Inflammatory macrophage treated with lipopolysaccharide for 4 hours (primary cell): ENCODE results near the gene PTF1A.

Experiments used
- DNase-seq: peaks from one replicate; pipeline ENCODE4 v3.0.0-alpha.2; 2020

Gene PTF1A

DNA sequence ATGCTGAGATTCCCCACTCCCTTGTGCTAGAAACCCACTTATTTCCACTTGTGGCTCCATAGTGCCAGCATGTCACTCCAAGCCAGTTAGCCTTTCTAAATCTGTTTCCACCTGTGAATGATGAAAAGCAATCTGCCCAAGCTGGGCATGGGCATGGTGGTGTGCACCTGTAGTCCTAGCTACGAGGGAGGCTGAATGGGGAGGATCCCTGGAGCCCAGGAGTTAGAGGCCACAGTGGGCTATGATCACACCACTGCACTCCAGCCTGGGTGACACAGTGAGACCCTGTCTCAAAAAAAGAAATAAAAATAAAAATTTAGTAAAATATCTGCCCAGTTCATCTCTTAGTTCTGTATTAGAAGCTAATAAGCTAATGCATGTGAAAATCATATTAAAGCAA, 5.0 kb upstream of the PTF1A start:
- no peak for DNase-seq

GRCh38 chr10:23189024-23189423, 3.1 kb upstream of the PTF1A start:
- DNase-seq: no peak

- DNase-seq: no peak
These were observed 994 bp upstream of the PTF1A start for GRCh38 chr10:23190872-23191763.

DNA sequence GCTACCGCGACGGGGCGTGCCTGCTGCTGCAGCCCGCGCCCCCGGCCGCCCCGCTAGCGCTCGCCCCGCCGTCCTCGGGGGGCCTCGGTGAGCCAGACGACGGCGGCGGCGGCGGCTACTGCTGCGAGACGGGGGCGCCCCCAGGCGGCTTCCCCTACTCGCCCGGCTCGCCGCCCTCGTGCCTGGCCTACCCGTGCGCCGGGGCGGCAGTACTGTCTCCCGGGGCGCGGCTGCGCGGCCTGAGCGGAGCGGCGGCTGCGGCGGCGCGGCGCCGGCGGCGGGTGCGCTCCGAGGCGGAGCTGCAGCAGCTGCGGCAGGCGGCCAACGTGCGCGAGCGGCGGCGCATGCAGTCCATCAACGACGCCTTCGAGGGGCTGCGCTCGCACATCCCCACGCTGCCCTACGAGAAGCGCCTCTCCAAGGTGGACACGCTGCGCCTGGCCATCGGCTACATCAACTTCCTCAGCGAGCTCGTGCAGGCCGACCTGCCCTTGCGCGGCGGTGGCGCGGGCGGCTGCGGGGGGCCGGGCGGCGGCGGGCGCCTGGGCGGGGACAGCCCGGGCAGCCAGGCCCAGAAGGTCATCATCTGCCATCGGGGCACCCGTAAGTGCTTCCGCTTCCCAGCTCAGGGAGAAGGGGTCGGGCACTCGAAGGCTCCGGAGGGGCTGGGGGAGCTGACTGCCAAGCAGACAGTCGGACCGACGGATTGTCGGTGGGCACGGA, 761 bp downstream of the PTF1A start:
- DNase-seq: no peak

DNA sequence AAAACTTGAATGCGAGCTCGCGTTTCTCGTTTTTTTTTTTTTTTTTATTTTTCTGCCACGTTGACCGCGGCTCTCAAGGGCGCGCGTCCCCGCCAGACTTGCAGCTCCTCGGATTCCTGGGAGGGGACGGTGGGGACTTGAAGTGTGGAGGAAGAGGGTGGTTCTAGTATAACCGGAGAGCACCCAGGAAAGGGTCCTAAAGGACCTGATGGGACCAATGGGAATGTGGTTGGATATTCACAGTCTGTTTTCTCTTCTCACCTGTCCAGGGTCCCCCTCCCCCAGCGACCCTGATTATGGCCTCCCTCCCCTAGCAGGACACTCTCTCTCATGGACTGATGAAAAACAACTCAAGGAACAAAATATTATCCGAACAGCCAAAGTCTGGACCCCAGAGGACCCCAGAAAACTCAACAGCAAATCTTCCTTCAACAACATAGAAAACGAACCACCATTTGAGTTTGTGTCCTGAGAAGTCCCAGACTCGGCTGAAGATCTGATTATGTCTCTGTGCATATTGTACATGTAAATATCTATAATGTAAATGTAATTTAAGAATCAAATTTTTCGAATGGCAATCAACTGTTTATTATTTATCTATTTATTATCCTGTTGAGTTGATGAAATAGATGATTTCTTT, 1.4 kb downstream of the PTF1A start:
- no peak for DNase-seq

- DNase-seq: no peak
These were observed 2.4 kb downstream of the PTF1A start for GRCh38 chr10:23194471-23194965.

DNA sequence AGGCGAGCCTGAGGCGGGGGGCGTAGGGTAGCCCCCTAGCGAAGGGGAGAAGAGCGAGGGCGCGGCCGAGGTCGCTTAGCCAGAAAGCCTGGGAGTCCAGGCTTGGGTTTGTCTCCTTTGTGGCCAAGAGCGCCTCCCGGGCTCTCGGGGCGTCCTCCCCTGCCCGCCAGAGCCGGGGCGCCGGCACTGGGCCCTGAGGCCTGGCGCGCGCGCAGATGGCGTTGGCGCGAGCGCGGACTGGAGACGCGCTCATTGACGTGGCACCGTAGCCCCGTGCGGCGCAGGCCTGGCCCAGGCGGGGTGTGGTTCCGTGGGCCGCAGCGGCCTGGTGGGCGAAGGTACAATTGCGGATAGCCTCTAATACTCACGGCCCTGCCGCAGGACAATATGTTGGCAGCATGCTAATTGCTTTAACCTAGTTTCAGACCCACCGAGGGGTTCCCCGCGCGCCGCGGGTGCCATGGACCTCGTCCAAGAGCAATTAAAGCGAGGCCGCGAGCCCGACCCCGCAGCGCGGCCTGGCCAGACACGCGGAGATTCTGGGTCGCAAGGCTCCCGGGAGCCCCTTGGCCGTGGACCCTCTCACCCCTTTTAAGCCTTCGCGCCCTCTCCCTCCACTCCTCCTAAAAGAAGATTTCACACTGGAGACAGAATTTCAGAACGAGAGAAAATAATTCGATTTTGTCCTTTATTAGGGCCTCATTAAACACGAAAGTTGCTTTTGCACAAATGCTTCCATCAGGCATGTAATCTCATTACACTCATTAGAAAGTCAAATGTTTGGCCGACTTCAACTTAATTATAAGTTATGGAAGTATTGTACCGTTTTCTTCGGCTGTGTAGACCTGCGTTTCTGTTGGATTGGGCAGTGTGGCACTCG, 3.1 kb downstream of the PTF1A start:
- DNase-seq: no peak

GRCh38 chr10:23195846-23196600, 3.9 kb downstream of the PTF1A start:
- DNase-seq: no peak

DNA sequence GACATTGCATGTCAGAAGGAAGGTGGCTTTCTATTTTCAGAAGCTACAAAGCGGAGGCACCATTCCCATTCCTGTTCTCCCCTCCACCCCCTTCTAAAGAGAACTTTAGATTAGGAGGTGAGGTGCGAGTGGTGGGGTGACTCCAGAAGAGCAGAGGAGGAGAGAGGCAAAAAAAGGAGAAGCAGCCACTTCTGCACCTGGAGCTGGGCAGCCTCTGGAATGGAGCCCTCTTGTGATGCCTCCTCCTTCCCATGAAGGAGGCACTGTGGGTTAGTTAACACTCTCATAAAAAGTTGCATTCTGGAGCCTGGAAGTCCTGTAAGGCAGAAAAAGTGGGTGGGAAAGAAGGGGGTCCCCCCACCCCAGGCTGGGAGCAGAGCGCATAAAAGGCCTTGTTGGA, 4.8 kb downstream of the PTF1A start:
- DNase-seq: no peak

DNA sequence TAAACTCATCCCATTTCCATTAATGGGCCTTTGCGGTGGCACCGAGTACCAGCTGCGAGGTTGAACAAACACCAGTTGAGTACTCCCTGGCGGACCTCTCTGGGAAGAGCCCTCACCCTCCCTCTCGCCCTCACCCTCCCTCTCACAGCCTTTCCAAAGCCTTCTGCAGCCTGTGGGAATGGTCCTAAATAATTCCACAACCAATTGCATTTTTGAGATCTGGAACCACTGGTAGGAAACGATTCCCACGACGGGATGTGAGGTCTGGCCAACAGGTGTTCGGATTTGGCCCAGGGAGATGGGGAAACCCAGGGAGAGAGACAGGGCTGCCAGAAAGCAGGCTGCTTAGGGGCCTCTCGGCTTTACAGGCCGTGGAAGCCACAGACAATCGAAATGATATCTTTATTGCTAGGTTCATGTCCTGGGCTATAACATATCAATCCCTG, 5.3 kb downstream of the PTF1A start:
- DNase-seq: no peak

GRCh38 chr10:23198610-23198939, 6.5 kb downstream of the PTF1A start:
- no peak for DNase-seq

- DNase-seq: no peak
These were observed 7.0 kb downstream of the PTF1A start for GRCh38 chr10:23198940-23199767.

DNA sequence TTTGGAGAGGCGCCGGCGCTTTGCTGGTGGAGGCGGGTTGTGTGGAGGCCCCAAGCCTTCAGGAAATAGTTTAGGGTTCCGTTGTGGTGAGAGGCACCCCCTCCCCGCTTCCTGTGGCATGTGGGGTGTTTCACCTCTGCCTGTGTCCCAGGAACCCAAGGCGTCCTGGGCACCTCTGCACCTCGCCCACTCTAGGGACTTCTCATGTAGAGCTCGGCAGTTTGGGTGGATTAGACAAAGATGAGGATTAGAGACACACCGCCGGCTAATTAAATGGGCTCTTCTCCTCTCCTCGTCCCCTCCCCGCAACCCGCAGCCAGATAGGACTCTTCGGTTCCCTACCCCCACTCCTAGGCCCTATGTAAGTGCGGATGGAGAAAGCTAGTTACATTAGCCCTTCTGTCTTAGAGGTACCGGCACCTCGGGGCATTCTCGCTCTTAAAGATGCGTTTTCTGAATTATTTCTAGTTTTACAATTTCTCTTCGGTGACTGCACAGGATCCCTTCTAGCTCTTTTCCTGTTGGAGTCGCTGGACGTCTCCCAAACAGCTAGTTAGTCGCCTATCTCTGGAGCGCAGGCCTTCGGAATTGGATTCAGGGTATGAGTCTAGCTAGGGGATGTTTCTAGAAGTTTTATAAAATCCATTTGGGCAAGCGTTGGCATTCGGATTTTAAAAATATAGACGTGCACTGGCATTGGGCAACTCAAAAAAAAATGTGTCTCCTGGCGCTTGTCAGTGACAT, 7.8 kb downstream of the PTF1A start:
- no peak for DNase-seq

DNA sequence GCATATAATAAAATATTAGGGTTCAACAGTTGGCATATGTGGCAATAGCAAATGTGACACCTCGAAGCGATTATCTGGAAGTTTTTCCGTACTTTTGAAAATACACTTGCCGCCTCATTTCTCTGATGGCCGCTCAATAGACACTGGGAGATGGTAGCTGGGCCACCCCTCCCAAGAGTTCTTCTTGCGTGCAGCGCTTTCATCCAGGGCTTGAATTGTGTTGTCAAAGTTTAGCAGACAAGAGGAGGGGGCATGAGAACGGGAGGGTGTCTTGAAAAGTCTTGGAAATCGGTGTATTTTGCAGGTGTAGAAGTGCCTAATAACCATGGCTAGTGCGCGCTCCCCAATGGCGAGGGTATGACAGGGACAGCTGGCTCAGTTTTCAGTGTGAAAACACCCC, 8.5 kb downstream of the PTF1A start:
- no peak for DNase-seq

- DNase-seq: no peak
These were observed 9.0 kb downstream of the PTF1A start for GRCh38 chr10:23200997-23201652.

DNA sequence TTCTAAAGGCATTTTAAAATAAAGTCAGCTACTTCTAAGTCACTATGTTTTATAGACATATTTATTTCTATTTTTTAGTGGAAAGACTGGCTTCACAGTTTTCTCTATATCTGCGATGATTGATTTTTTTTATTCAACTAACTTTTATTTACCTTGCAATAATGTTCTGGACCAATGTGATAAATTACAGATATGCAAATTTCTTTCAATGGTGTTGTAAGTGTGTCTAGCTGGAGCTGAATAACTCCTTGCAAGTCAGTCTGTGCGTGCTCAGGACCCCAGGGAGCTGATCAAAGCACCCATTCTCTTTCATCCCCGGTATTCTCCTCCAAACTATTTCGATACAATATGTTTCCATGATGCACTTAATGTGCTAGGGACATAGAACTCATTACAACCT, 9.7 kb downstream of the PTF1A start:
- DNase-seq: no peak

GRCh38 chr10:23202779-23203178, 10.7 kb downstream of the PTF1A start:
- DNase-seq: no peak

- no peak for DNase-seq
These were observed 11.5 kb downstream of the PTF1A start for GRCh38 chr10:23203369-23204325.
